ENCODE results near the gene JPH3.
"Not testable (repeated sequence)": the region's sequence is repeated elsewhere in the genome, so short reads cannot be mapped to it uniquely, and the experiment has no call there.

Gene JPH3

GRCh38 chr16:87575027-87575804 is 27.1 kb upstream of the JPH3 start:
- DNase-seq, result no peak

- no peak for DNase-seq
Observed at GRCh38 chr16:87576171-87576570, 26.1 kb upstream of the JPH3 start.

- DNase-seq, result not testable (repeated sequence)
Observed at GRCh38 chr16:87578142-87578930, 24.0 kb upstream of the JPH3 start.

GRCh38 chr16:87579691-87580090 is 22.6 kb upstream of the JPH3 start:
- DNase-seq, result no peak

GRCh38 chr16:87580855-87581261 is 21.4 kb upstream of the JPH3 start:
- DNase-seq, result peak in 1 of 2 experiments; percentile 33

GRCh38 chr16:87581857-87582215 is 20.5 kb upstream of the JPH3 start:
- DNase-seq, result no peak

GRCh38 chr16:87582216-87582965 is 19.9 kb upstream of the JPH3 start:
- no peak for DNase-seq

GRCh38 chr16:87582966-87583325 is 19.4 kb upstream of the JPH3 start:
- no peak for DNase-seq

- no peak for DNase-seq
Observed at GRCh38 chr16:87583453-87584131, 18.7 kb upstream of the JPH3 start.

- no peak for DNase-seq
Observed at GRCh38 chr16:87584271-87584670, 18.0 kb upstream of the JPH3 start.

- no peak for DNase-seq
Observed at GRCh38 chr16:87584975-87585374, 17.3 kb upstream of the JPH3 start.

GRCh38 chr16:87585442-87586200 is 16.7 kb upstream of the JPH3 start:
- no peak for DNase-seq

- DNase-seq, result no peak
Observed at GRCh38 chr16:87586201-87586782, 16.0 kb upstream of the JPH3 start.

GRCh38 chr16:87587636-87588035 is 14.7 kb upstream of the JPH3 start:
- DNase-seq, result no peak

GRCh38 chr16:87592018-87592712 is 10.1 kb upstream of the JPH3 start:
- DNase-seq, result no peak

- DNase-seq, result no peak
Observed at GRCh38 chr16:87593710-87594258, 8.5 kb upstream of the JPH3 start.

- no peak for DNase-seq
Observed at GRCh38 chr16:87595712-87596111, 6.6 kb upstream of the JPH3 start.

GRCh38 chr16:87597324-87597830 is 4.9 kb upstream of the JPH3 start:
- DNase-seq, result no peak

GRCh38 chr16:87598431-87598830 is 3.9 kb upstream of the JPH3 start:
- no peak for DNase-seq

GRCh38 chr16:87600246-87600645 is 2.1 kb upstream of the JPH3 start:
- no peak for DNase-seq

Data from activated T-cell treated with anti-CD3 and anti-CD28 coated beads, Interleukin-2, amount 50 U/mL, for 48 hours (primary cell).